WI38 (cell line): ENCODE data around the gene HLA-DMB.
A peak's percentile ranks its signal among the peaks of the same experiment; 100 is the strongest.

Experiments
- H3K4me3 ChIP-seq: 2 replicates; pipeline ENCODE4 v1.5.1; 2011; ENCODE audit warnings: low read depth, mild to moderate bottlenecking, control low read depth, low read length
- CTCF ChIP-seq: IDR thresholded peaks from 2 replicates; pipeline ENCODE4 v1.5.1; 2012; ENCODE audit warnings: low read depth, mild to moderate bottlenecking, control low read depth, low read length

HLA-DMB gene

GRCh38 chr6:32975886-32976285 lies 35.1 kb upstream of the HLA-DMB start:
- no peak for TF ChIP-seq CTCF
- peak overlapping the region; percentile 64 for H3K4me3 ChIP-seq

GRCh38 chr6:32974541-32975308 lies 33.9 kb upstream of the HLA-DMB start:
- TF ChIP-seq CTCF: no peak
- H3K4me3 ChIP-seq: peak overlapping the region; percentile 64

GRCh38 chr6:32974016-32974333 lies 33.1 kb upstream of the HLA-DMB start:
- H3K4me3 ChIP-seq: peak overlapping the region; percentile 64
- no peak for TF ChIP-seq CTCF

GRCh38 chr6:32973144-32974015 lies 32.6 kb upstream of the HLA-DMB start:
- H3K4me3 ChIP-seq: peak overlapping the region; percentile 64
- TF ChIP-seq CTCF: no peak

- H3K4me3 ChIP-seq: peak overlapping the region; percentile 64
- TF ChIP-seq CTCF: no peak
Observed at GRCh38 chr6:32972353-32973143, 31.7 kb upstream of the HLA-DMB start.

GRCh38 chr6:32971581-32972352 lies 30.9 kb upstream of the HLA-DMB start:
- TF ChIP-seq CTCF: 0 out of 2 replicates have a peak, but pooled peaks have one; percentile 8
- peak overlapping the region; percentile 87 for H3K4me3 ChIP-seq
